HepG2 (cell line): ENCODE measurements around the gene TRIM37. TPM values are rescaled to one million over a fixed set of nuclear protein-coding genes. Genes with fewer than 3 reads are reported as not detected.

Experiments used
- MAFF ChIP-seq: IDR thresholded peaks from 2 replicates; pipeline ENCODE4 v1.6.1; 2011; ENCODE audit warnings: low read depth, low read length, improper control_type of control experiment
- MEIS1 ChIP-seq: sonication (generic); formaldehyde crosslinking; IDR thresholded peaks from 2 replicates; pipeline ENCODE4 v1.9.0; 2021; ENCODE audit warnings: mild to moderate bottlenecking, missing genetic modification reagents, moderate library complexity, borderline replicate concordance
- NCOA5 ChIP-seq: sonication (generic); formaldehyde crosslinking; IDR thresholded peaks from 2 replicates; pipeline ENCODE4 v1.4.0; 2020; ENCODE audit warnings: missing genetic modification reagents
- PHF5A ChIP-seq: IDR thresholded peaks from one replicate; pipeline ENCODE4 v1.6.1; 2018; ENCODE audit warnings: low read depth, missing genetic modification reagents; ENCODE audit not compliant: unreplicated experiment
- SETDB1 ChIP-seq: sonication (generic); formaldehyde crosslinking; IDR thresholded peaks from 2 replicates; pipeline ENCODE4 v1.5.1; 2020; ENCODE audit warnings: missing genetic modification reagents, mild to moderate bottlenecking, borderline replicate concordance
- TBX3 ChIP-seq: fragments of 450-650 bp; IDR thresholded peaks from 2 replicates; pipeline ENCODE4 v1.6.1; 2017; ENCODE audit warnings: antibody characterized with exemption, mild to moderate bottlenecking, inconsistent platforms, borderline replicate concordance
- ZNF333 ChIP-seq: sonication (generic); formaldehyde crosslinking; IDR thresholded peaks from 2 replicates; pipeline ENCODE4 v1.4.0; 2020; ENCODE audit warnings: mild to moderate bottlenecking, missing genetic modification reagents, borderline replicate concordance
- ZNF367 ChIP-seq: sonication (generic); formaldehyde crosslinking; IDR thresholded peaks from 2 replicates; pipeline ENCODE4 v1.4.0; 2020; ENCODE audit warnings: missing genetic modification reagents, borderline replicate concordance
- ZNF546 ChIP-seq: sonication (generic); formaldehyde crosslinking; conservative IDR thresholded peaks from 2 replicates; pipeline ENCODE4 v1.8.1; 2023; ENCODE audit warnings: mild to moderate bottlenecking, missing genetic modification reagents
- ZNF709 ChIP-seq: sonication (generic); formaldehyde crosslinking; IDR thresholded peaks from 2 replicates; pipeline ENCODE4 v1.5.0; 2020; ENCODE audit warnings: mild to moderate bottlenecking, missing genetic modification reagents
- ZNF781 ChIP-seq: sonication (generic); formaldehyde crosslinking; IDR thresholded peaks from 2 replicates; pipeline ENCODE4 v1.5.1; 2020; ENCODE audit warnings: borderline replicate concordance, mild to moderate bottlenecking, missing genetic modification reagents; ENCODE audit errors: not compliant biosample characterization
- ZNF790 ChIP-seq: sonication (generic); formaldehyde crosslinking; IDR thresholded peaks from 2 replicates; pipeline ENCODE4 v1.8.0; 2022; ENCODE audit warnings: missing genetic modification reagents, mild to moderate bottlenecking, borderline replicate concordance
- ZSCAN31 ChIP-seq: sonication (generic); formaldehyde crosslinking; IDR thresholded peaks from 2 replicates; pipeline ENCODE4 v1.5.0; 2020; ENCODE audit warnings: low read depth, mild to moderate bottlenecking, missing genetic modification reagents
- polyA plus RNA-seq, 8 experiments: library from polyadenylated mRNA; depleted of rRNA in 3 of 8; stranded (reverse) in 7 of 8; unstranded in 1 of 8; fragments of >200 nt; fragmentation: Illumina TruSeq in 4 of 8; extraction: Trizol in 4 of 8; gene quantifications; 2 replicates each; pipeline versions ENCODE4 v1.2.1 to v1.2.3, GENCODE V29; 2011 to 2016; ENCODE audit warnings: low read depth in 4 of 8, missing spikeins in 1 of 8, mixed read lengths in 1 of 8; ENCODE audit not compliant: insufficient read depth in 1 of 8
- total RNA-seq, 5 experiments: library from RNA; depleted of rRNA; stranded (reverse); fragments of >200 nt; fragmentation: Illumina TruSeq; extraction: Trizol; gene quantifications; 2 replicates each; pipeline ENCODE4 v1.2.3, GENCODE V29; 2016; ENCODE audit warnings: low read depth in 1 of 5
- TF ChIP-seq, protein P1 (sequence below), 2 experiments: fragments of 450-650 bp in 1 of 2; sonication (generic) in 1 of 2; formaldehyde crosslinking in 1 of 2; IDR thresholded peaks; 2 replicates each; pipeline versions ENCODE4 v1.6.1 to v1.8.0; 2016 to 2022; ENCODE audit warnings: antibody characterized with exemption in 1 of 2, mild to moderate bottlenecking in 1 of 2, missing genetic modification reagents in 1 of 2
- TF ChIP-seq, protein P2 (sequence below): conservative IDR thresholded peaks from 2 replicates; pipeline ENCODE4 v1.6.1; 2018; ENCODE audit warnings: missing genetic modification reagents
- TF ChIP-seq, protein P3 (sequence below): sonication (generic); formaldehyde crosslinking; IDR thresholded peaks from 2 replicates; pipeline ENCODE4 v1.4.0; 2020; ENCODE audit warnings: missing genetic modification reagents

Gene TRIM37
- total and polyA plus RNA-seq, 2 of the 13 experiments (the other 11 are each of a cell fraction or from before 2014, with no cell fraction given), result 12.4 to 39.1 TPM

DNA sequence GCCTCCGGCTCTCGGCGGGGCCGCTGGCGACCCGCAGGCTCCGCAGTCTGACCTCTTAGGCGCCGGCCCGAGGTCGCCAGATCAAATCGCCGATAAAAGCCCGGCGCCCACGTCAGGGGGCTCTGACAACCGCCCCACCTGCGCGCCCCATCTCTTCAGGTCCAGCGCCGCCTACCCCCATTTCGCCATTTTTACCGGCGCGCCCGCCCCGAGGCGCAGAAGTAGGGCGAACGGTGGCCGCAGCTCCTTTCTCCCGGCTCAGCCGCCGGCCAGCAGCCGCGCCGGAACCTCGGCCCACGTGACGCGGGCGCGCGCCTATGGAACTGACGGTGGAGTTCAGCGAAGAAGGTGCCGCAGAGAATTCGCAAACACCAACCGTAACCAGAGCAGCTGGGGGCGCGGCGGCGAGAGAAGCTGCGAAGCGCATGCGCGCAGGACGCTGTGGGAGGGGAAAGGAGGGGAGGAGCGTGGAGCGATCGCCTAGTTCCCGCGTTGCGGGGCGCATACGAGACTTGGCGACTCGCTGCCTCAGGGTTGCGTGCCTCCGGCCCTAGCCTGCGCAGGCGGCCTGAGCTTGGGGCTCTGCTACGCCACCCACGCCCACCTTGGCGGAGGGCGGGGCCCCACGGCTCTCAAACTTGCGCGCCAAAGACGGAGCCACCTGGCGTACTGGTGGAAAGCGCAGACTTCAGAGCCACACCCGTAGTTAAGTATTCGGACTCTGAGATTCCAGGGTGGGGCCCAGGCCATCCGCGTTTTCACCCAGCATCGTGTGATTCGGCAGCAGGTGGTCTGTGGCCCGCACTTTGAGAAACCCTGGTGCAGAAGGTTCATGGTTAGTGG is at the start of gene TRIM37 (continued):
- TF ChIP-seq, protein P1, sequence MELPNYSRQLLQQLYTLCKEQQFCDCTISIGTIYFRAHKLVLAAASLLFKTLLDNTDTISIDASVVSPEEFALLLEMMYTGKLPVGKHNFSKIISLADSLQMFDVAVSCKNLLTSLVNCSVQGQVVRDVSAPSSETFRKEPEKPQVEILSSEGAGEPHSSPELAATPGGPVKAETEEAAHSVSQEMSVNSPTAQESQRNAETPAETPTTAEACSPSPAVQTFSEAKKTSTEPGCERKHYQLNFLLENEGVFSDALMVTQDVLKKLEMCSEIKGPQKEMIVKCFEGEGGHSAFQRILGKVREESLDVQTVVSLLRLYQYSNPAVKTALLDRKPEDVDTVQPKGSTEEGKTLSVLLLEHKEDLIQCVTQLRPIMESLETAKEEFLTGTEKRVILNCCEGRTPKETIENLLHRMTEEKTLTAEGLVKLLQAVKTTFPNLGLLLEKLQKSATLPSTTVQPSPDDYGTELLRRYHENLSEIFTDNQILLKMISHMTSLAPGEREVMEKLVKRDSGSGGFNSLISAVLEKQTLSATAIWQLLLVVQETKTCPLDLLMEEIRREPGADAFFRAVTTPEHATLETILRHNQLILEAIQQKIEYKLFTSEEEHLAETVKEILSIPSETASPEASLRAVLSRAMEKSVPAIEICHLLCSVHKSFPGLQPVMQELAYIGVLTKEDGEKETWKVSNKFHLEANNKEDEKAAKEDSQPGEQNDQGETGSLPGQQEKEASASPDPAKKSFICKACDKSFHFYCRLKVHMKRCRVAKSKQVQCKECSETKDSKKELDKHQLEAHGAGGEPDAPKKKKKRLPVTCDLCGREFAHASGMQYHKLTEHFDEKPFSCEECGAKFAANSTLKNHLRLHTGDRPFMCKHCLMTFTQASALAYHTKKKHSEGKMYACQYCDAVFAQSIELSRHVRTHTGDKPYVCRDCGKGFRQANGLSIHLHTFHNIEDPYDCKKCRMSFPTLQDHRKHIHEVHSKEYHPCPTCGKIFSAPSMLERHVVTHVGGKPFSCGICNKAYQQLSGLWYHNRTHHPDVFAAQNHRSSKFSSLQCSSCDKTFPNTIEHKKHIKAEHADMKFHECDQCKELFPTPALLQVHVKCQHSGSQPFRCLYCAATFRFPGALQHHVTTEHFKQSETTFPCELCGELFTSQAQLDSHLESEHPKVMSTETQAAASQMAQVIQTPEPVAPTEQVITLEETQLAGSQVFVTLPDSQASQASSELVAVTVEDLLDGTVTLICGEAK (IDR thresholded peaks at IDR 0.05), result no peak
- TF ChIP-seq, protein P1 (CRISPR knock-in tag; IDR thresholded peaks at IDR 0.05), result peak; percentile 82; the same call in 1 of the 2 replicates
- TF ChIP-seq MEIS1 (CRISPR knock-in tag) (no peak), ZNF709 (peak; percentile 81; the same call in 1 of the 2 replicates), ZNF367 (CRISPR knock-in tag) (no peak), ZNF546 (CRISPR knock-in tag) (peak; percentile 83), PHF5A (CRISPR knock-in tag) (peak; percentile 15), ZSCAN31 (CRISPR knock-in tag) (peak; percentile 90), ZNF781 (CRISPR knock-in tag) (peak; percentile 56), ZNF790 (no peak), SETDB1 (CRISPR knock-in tag) (no peak), TBX3 (peak; percentile 89), ZNF333 (CRISPR knock-in tag) (no peak), NCOA5 (CRISPR knock-in tag) (no peak), MAFF (no peak)
- TF ChIP-seq, protein P2, sequence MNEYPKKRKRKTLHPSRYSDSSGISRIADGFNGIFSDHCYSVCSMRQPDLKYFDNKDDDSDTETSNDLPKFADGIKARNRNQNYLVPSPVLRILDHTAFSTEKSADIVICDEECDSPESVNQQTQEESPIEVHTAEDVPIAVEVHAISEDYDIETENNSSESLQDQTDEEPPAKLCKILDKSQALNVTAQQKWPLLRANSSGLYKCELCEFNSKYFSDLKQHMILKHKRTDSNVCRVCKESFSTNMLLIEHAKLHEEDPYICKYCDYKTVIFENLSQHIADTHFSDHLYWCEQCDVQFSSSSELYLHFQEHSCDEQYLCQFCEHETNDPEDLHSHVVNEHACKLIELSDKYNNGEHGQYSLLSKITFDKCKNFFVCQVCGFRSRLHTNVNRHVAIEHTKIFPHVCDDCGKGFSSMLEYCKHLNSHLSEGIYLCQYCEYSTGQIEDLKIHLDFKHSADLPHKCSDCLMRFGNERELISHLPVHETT, result peak; percentile 88
- TF ChIP-seq, protein P3, sequence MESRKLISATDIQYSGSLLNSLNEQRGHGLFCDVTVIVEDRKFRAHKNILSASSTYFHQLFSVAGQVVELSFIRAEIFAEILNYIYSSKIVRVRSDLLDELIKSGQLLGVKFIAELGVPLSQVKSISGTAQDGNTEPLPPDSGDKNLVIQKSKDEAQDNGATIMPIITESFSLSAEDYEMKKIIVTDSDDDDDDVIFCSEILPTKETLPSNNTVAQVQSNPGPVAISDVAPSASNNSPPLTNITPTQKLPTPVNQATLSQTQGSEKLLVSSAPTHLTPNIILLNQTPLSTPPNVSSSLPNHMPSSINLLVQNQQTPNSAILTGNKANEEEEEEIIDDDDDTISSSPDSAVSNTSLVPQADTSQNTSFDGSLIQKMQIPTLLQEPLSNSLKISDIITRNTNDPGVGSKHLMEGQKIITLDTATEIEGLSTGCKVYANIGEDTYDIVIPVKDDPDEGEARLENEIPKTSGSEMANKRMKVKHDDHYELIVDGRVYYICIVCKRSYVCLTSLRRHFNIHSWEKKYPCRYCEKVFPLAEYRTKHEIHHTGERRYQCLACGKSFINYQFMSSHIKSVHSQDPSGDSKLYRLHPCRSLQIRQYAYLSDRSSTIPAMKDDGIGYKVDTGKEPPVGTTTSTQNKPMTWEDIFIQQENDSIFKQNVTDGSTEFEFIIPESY (CRISPR knock-in tag), result no peak
